T-helper 2 cell treated with Interferon-gamma antibody and Interleukin-4, amounts not matched to agents 5 μg/mL and 100 μg/mL, for 36 hours (primary cell): ENCODE data around the gene DCTD.

ENCODE experiments used
- DNase-seq: peaks from one replicate; pipeline ENCODE4 v3.0.0; 2021; ENCODE audit warnings: low spot score
- H3K27ac Mint-ChIP-seq: one replicate; pipeline ENCODE4 v1.8.0; 2021; ENCODE audit warnings: mild to moderate bottlenecking, mixed read lengths
- H3K27me3 Mint-ChIP-seq: one replicate; pipeline ENCODE4 v1.8.0; 2021; ENCODE audit warnings: low read depth, mixed read lengths
- H3K36me3 Mint-ChIP-seq: one replicate; pipeline ENCODE4 v1.8.0; 2021; ENCODE audit warnings: low read depth, mixed read lengths
- H3K4me1 Mint-ChIP-seq: one replicate; pipeline ENCODE4 v1.8.0; 2021; ENCODE audit warnings: low read depth, mixed read lengths
- H3K4me3 Mint-ChIP-seq: one replicate; pipeline ENCODE4 v1.8.0; 2022; ENCODE audit warnings: mild to moderate bottlenecking, moderate library complexity, mixed read lengths
- H3K9me3 Mint-ChIP-seq: one replicate; pipeline ENCODE4 v1.8.0; 2021; ENCODE audit warnings: mixed read lengths

The DCTD gene

DNA sequence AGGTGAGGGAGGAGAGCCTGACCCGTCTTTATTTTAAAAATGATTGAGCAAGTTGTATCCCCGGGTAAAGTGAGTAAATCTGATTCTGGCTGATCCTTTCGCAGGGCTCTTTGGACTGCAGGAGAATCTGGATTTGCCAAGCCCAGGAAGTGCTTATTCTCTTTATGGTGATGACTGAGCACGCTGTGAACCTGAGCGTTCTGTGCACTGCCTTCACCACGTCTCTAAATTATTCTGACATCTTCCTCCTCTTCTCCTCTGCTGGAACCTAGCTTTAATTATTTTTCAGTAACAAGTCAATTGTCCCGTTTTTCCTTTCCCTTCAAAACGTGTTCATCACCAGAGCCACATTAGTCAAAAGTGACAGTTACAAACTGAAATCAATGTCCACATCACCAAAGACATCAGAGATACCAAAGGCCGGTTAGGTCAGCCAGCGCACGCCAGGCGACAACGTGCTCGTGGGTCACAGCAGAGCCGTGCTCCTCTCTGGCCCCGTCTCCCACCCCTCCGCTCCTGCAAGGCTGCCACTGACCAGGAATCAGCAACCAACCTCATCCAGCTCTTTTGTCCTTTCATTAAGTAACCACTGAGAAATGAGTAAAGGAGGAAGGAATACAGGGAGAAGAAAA, 74.3 kb downstream of the DCTD start:
- no peaks in the 10 kb centered on the region for H3K9me3 Mint-ChIP-seq
- no peaks in the 10 kb centered on the region for H3K27me3 Mint-ChIP-seq
- no peak overlapping the region for H3K27ac Mint-ChIP-seq
- no peaks in the 10 kb centered on the region for H3K4me1 Mint-ChIP-seq
- H3K4me3 Mint-ChIP-seq = no peak overlapping the region
- DNase-seq = no peak
- H3K36me3 Mint-ChIP-seq = no peaks in the 10 kb centered on the region

DNA sequence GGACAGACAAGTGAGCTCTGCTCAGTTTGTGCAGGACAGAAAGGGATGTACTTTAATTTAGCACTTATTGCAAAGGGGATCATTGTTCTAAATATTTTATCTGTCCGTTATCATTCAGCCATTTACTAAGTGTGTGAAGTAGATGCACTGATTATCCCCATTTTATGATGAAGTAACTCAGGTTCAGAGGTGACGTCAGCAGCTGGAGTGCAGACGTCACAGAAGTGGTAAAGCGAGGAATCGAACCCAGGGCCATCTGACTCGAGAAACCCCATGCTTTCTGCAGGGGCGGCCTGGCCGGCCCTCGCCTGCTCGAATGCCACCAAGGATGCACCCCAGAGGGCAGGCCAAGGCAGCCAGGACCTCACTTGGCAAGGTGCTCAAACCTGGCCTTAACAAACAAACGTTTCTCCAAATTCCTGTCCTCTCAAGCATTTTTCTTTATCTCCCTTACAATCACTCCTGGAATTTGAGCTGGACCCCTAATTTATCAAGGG, 75.0 kb downstream of the DCTD start:
- no peak for DNase-seq
- no peak overlapping the region for H3K27ac Mint-ChIP-seq
- no peaks in the 10 kb centered on the region for H3K36me3 Mint-ChIP-seq
- H3K4me1 Mint-ChIP-seq = no peaks in the 10 kb centered on the region
- no peaks in the 10 kb centered on the region for H3K27me3 Mint-ChIP-seq
- H3K9me3 Mint-ChIP-seq = no peaks in the 10 kb centered on the region
- H3K4me3 Mint-ChIP-seq = no peak overlapping the region

DNA sequence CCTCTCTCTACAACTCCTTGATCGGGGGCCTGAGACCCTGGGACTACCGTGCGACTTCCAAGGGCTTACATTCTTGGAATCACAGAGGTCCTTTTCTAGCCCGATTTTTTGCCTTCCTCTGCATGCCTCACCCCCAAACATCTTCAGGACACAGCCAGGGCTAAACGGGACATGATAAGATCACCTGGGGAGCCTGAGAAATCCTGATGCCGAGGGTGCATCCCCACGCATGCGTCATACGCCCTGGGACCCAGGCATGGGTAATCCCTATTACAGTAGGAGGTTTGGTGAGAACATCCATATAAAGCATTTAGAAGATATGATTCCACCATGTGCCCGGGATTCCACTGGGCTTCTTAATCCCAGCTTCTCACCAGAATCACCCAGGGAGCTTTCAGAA, 77.1 kb downstream of the DCTD start:
- DNase-seq = no peak
- H3K4me3 Mint-ChIP-seq = no peak overlapping the region
- no peaks in the 10 kb centered on the region for H3K4me1 Mint-ChIP-seq
- H3K27ac Mint-ChIP-seq = no peak overlapping the region
- H3K27me3 Mint-ChIP-seq = peaks cover 3% of the 10 kb centered on the region
- H3K36me3 Mint-ChIP-seq = no peaks in the 10 kb centered on the region
- H3K9me3 Mint-ChIP-seq = no peaks in the 10 kb centered on the region
